ENCODE data around the gene ANGPT4. TPM values are rescaled to one million over a fixed set of nuclear protein-coding genes. Genes with fewer than 3 reads are reported as not detected.

ANGPT4 gene
- total RNA-seq, 4 donors from 2014 or later = 0.04 to 0.15 (median 0.10) TPM; not detected in 1

GRCh38 chr20:840503-840857, 75.7 kb downstream of the ANGPT4 start:
- intact Hi-C loops (cut with DNase I; ENCODE audit: low total_unique reads) = loop anchor here (5.0 kb wide), 2 partner anchors 277 to 298 kb away; partner anchors contain the start of genes CSNK2A1 and PSMF1
- no peak for TF ChIP-seq POLR2A (IDR thresholded peaks at IDR 0.05)
- TF ChIP-seq, protein P1, sequence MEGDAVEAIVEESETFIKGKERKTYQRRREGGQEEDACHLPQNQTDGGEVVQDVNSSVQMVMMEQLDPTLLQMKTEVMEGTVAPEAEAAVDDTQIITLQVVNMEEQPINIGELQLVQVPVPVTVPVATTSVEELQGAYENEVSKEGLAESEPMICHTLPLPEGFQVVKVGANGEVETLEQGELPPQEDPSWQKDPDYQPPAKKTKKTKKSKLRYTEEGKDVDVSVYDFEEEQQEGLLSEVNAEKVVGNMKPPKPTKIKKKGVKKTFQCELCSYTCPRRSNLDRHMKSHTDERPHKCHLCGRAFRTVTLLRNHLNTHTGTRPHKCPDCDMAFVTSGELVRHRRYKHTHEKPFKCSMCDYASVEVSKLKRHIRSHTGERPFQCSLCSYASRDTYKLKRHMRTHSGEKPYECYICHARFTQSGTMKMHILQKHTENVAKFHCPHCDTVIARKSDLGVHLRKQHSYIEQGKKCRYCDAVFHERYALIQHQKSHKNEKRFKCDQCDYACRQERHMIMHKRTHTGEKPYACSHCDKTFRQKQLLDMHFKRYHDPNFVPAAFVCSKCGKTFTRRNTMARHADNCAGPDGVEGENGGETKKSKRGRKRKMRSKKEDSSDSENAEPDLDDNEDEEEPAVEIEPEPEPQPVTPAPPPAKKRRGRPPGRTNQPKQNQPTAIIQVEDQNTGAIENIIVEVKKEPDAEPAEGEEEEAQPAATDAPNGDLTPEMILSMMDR (IDR thresholded peaks at IDR 0.05 in 4 of 5, conservative IDR thresholded peaks at IDR 0.05 in 1 of 5) = no peak
- H3K4me3 ChIP-seq = no peak overlapping the region
- H3K4me1 ChIP-seq = peaks cover 20 to 21% of the 10 kb centered on the region in 2 donors
- H3K9me3 ChIP-seq = no peaks in the 10 kb centered on the region
- DNase-seq = no peak
- H3K27ac ChIP-seq = no peak overlapping the region
- peaks cover 0 to 2% (median 0%) of the 10 kb centered on the region in 3 donors for H3K27me3 ChIP-seq
- no peak for ATAC-seq
- H3K36me3 ChIP-seq = no peaks in the 10 kb centered on the region
- in situ Hi-C loops (cut with MboI; ENCODE audit: low sequenced_read_pairs in 4 of 4) = no loop called here

DNA sequence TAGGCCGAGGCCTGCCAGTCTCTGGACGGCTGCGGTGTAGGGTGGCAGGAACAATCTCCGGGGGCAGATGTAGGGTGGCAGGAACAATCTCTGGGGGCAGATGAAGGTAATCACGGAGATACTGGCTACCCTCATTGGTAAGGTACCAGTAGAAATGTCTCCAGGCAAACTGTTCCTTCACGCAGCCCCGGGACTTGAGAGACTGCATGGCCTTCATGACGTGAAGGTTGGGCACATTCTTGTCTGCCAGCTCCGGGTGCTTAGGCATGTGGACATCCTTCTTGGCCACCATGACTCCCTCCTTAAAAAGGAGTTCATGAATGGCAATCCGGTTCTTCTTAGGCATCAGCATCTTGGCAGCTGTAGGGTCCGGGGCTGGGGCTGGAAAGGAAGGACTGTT, 76.5 kb downstream of the ANGPT4 start:
- in situ Hi-C loops (cut with MboI; ENCODE audit: low sequenced_read_pairs in 4 of 4) = loop anchor here in 1 of 4 donors (10.0 kb wide), 1 partner anchor 285 kb away; no protein-coding TSS in a partner anchor

DNA sequence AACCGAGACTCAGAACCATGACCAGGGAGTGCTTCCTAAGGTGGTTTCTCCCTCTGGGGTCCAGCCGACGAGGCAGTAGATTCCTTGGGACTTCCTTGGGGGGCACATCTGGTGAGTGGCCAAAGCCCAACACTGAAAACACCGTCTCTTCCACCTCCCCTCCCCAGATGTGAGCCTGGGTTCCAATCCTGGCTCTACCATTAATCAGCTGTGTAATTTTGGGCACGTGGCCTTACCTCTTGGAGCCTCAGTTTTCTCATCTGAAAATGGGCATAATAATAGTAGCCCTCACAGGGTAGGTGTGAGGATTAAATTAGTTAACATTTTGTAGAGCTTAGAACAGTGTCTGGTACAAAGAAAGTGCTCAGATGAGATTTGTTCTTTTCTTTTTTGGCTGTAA, 77.1 kb downstream of the ANGPT4 start:
- peaks cover 0 to 2% (median 0%) of the 10 kb centered on the region in 3 donors for H3K27me3 ChIP-seq
- no peak overlapping the region for H3K4me3 ChIP-seq
- H3K9me3 ChIP-seq = no peaks in the 10 kb centered on the region
- ATAC-seq = no peak
- TF ChIP-seq, protein P1 (IDR thresholded peaks at IDR 0.05 in 4 of 5, conservative IDR thresholded peaks at IDR 0.05 in 1 of 5) = no peak
- no peak for TF ChIP-seq POLR2A (IDR thresholded peaks at IDR 0.05)
- DNase-seq = no peak
- in situ Hi-C loops (cut with MboI; ENCODE audit: low sequenced_read_pairs in 4 of 4) = loop anchor here in 1 of 4 donors (10.0 kb wide), 1 partner anchor 286 kb away; no protein-coding TSS in a partner anchor
- H3K27ac ChIP-seq = no peak overlapping the region
- H3K4me1 ChIP-seq = peaks cover 28 to 29% of the 10 kb centered on the region in 2 donors
- no peaks in the 10 kb centered on the region for H3K36me3 ChIP-seq
- intact Hi-C loops (cut with DNase I; ENCODE audit: low total_unique reads) = loop anchor here (10.0 kb wide), 2 partner anchors 626 to 1266 kb away; partner anchors contain the start of genes NSFL1C and STK35

More for the DNA sequence above, 76.5 kb downstream of the ANGPT4 start:
- intact Hi-C loops (cut with DNase I; ENCODE audit: low total_unique reads) = loop anchor here (5.0 to 10.0 kb wide), 4 partner anchors 278 to 1265 kb away; partner anchors contain the start of genes CSNK2A1, NSFL1C, PSMF1 and STK35
- Histone ChIP-seq H3K36me3 (no peaks in the 10 kb centered on the region), H3K27me3 (peaks cover 0 to 2% (median 0%) of the 10 kb centered on the region in 3 donors), H3K4me1 (peaks cover 25 to 26% of the 10 kb centered on the region in 2 donors), H3K4me3 (no peak overlapping the region), H3K9me3 (no peaks in the 10 kb centered on the region), H3K27ac (no peak overlapping the region)
- no peak for DNase-seq
- TF ChIP-seq, protein P1 (IDR thresholded peaks at IDR 0.05 in 4 of 5, conservative IDR thresholded peaks at IDR 0.05 in 1 of 5) = no peak
- TF ChIP-seq POLR2A (IDR thresholded peaks at IDR 0.05) = no peak
- ATAC-seq = no peak

GRCh38 chr20:836190-836589, 79.9 kb downstream of the ANGPT4 start:
- ATAC-seq = no peak
- peak overlapping the region; percentile 64 to 85 (median 82) for H3K27ac ChIP-seq
- no peaks in the 10 kb centered on the region for H3K36me3 ChIP-seq
- intact Hi-C loops (cut with DNase I; ENCODE audit: low total_unique reads) = loop anchor here (10.0 kb wide), 2 partner anchors 629 to 1269 kb away; partner anchors contain the start of genes NSFL1C and STK35
- no peak overlapping the region for H3K4me3 ChIP-seq
- peaks cover 0 to 2% (median 0%) of the 10 kb centered on the region in 3 donors for H3K27me3 ChIP-seq
- TF ChIP-seq, protein P1 (IDR thresholded peaks at IDR 0.05 in 4 of 5, conservative IDR thresholded peaks at IDR 0.05 in 1 of 5) = no peak
- TF ChIP-seq POLR2A (IDR thresholded peaks at IDR 0.05) = no peak
- H3K4me1 ChIP-seq = peaks cover 28 to 32% of the 10 kb centered on the region in 2 donors
- DNase-seq = no peak
- no peaks in the 10 kb centered on the region for H3K9me3 ChIP-seq
- in situ Hi-C loops (cut with MboI; ENCODE audit: low sequenced_read_pairs in 4 of 4) = loop anchor here in 1 of 4 donors (10.0 kb wide), 1 partner anchor 289 kb away; no protein-coding TSS in a partner anchor

Measured in gastrocnemius medialis (tissue), 4 donors.